ENCODE data around the gene SLC6A3.
A peak's percentile ranks its signal among the peaks of the same experiment; 100 is the strongest.

The SLC6A3 gene

DNA sequence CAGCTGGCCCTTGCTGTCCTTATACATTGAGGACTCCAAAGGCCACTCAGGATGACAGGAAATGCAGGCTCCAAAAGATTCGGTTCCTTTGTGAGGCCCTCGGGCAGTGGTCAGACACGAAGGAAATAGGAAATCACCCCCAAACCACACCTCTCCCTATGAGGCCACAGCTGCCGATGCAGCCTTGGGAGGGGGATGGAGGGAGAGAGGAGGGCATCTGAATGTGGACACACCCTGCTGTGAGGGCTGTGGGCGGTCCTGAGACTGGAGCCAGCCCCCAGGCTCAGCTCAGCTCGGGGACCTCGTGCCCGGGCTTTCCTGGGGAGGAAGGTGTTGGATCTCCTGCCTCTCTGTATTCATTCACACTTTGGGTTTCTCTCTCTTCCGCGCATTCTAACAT, 97.7 kb downstream of the SLC6A3 start:
- TF ChIP-seq POLR2AphosphoS5 (IDR thresholded peaks at IDR 0.05; ENCODE audit: low read depth, low read length) (no peak), FOXP2 (optimal IDR thresholded peaks at IDR 0.05; ENCODE audit: borderline replicate concordance, extremely low read depth, extremely low read length, insufficient read depth) (no peak), TAF1 (IDR thresholded peaks at IDR 0.05; ENCODE audit: borderline replicate concordance, insufficient read depth, low read length) (no peak), SIN3A (IDR thresholded peaks at IDR 0.05; ENCODE audit: borderline replicate concordance, insufficient read depth, low read length) (no peak)
- TF ChIP-seq, protein P1, sequence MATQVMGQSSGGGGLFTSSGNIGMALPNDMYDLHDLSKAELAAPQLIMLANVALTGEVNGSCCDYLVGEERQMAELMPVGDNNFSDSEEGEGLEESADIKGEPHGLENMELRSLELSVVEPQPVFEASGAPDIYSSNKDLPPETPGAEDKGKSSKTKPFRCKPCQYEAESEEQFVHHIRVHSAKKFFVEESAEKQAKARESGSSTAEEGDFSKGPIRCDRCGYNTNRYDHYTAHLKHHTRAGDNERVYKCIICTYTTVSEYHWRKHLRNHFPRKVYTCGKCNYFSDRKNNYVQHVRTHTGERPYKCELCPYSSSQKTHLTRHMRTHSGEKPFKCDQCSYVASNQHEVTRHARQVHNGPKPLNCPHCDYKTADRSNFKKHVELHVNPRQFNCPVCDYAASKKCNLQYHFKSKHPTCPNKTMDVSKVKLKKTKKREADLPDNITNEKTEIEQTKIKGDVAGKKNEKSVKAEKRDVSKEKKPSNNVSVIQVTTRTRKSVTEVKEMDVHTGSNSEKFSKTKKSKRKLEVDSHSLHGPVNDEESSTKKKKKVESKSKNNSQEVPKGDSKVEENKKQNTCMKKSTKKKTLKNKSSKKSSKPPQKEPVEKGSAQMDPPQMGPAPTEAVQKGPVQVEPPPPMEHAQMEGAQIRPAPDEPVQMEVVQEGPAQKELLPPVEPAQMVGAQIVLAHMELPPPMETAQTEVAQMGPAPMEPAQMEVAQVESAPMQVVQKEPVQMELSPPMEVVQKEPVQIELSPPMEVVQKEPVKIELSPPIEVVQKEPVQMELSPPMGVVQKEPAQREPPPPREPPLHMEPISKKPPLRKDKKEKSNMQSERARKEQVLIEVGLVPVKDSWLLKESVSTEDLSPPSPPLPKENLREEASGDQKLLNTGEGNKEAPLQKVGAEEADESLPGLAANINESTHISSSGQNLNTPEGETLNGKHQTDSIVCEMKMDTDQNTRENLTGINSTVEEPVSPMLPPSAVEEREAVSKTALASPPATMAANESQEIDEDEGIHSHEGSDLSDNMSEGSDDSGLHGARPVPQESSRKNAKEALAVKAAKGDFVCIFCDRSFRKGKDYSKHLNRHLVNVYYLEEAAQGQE (IDR thresholded peaks at IDR 0.05; ENCODE audit: insufficient read depth in 1 of 2, low read depth in 2 of 2, low read length in 2 of 2): no peak

DNA sequence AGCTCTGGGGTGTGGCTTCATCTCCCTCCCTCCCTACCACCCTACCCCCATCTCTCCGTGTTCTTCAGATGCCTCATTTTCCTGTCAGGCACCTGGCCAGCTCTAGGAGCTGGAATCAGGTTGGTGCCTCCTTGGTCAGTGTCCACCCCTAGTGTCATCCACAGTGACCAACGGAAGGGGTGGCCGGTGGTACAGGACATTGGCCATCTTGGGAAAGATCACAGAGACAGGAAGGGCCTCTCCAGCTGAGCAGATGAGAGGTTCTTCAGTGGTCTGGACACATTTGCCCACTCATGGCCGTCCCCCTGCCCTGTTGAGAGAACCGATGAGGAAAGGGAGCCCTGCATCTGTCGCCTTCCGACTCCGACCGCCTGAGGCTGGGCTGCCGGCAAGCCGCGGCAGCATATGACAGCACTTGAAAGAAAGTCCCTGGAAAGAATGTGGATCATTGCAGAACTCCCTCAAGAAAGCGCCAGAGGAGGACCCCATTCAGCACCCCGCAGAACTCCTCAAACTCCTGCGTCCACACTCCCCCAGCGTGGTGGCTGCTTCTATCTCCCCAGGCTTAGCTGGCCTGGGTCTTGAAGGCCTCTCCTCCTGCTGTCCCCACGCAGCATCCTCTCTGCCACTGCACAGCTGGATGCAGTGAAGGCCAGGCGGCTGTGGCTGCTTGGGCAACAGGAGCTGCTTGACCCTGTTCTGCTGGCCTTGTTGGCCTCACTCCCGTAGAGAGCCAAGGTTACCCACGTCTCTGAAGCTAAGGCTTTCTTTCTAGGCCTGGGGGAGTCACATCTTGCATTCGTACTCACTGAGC, 98.4 kb downstream of the SLC6A3 start:
- no peak for TF ChIP-seq POLR2AphosphoS5 (IDR thresholded peaks at IDR 0.05; ENCODE audit: low read depth, low read length)
- TF ChIP-seq SIN3A (IDR thresholded peaks at IDR 0.05; ENCODE audit: borderline replicate concordance, insufficient read depth, low read length): no peak
- TF ChIP-seq, protein P1 (IDR thresholded peaks at IDR 0.05; ENCODE audit: insufficient read depth in 1 of 2, low read depth in 2 of 2, low read length in 2 of 2): no peak
- no peak for TF ChIP-seq FOXP2 (optimal IDR thresholded peaks at IDR 0.05; ENCODE audit: borderline replicate concordance, extremely low read depth, extremely low read length, insufficient read depth)
- no peak for TF ChIP-seq TAF1 (IDR thresholded peaks at IDR 0.05; ENCODE audit: borderline replicate concordance, insufficient read depth, low read length)

DNA sequence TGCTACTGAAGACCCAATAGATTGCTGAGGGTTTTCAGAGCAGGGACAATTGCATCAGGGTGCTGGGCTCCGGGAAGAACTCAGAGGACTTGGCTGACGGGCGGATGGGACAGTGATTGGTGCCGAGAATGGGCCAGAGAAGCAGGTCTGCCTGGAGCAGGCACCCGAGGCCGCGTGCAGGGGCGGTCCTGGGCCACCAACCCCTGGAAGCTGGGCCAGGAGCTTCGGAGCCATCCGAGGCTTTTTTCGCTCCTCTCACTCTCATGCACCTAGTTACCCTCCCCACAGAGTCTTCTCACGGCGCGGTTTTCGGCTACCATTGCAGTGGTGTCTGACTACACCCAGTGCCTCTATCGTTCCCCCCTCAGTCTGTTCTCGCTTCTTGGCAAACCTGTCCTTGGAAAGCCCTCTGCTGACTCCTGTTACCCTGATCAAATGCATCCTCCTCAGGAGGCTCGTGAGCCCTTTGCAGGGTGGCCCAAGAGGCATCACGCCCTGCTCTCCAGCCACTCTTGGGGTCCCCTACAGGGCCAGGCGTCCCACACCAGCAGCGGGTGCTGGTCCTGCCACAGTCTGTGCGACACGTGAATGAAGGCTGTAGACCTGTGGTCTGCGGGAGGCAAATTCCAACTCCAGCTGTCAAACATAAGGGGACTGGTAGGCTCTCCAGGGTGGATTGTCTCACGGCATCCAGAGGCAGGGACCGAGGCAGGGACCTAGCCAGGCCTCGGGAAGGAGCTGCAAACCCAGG, 99.2 kb downstream of the SLC6A3 start:
- TF ChIP-seq, protein P1 (IDR thresholded peaks at IDR 0.05; ENCODE audit: insufficient read depth in 1 of 2, low read depth in 2 of 2, low read length in 2 of 2): no peak
- TF ChIP-seq POLR2AphosphoS5 (IDR thresholded peaks at IDR 0.05; ENCODE audit: low read depth, low read length) (no peak), SIN3A (IDR thresholded peaks at IDR 0.05; ENCODE audit: borderline replicate concordance, insufficient read depth, low read length) (no peak), FOXP2 (optimal IDR thresholded peaks at IDR 0.05; ENCODE audit: borderline replicate concordance, extremely low read depth, extremely low read length, insufficient read depth) (no peak), TAF1 (IDR thresholded peaks at IDR 0.05; ENCODE audit: borderline replicate concordance, insufficient read depth, low read length) (no peak)

DNA sequence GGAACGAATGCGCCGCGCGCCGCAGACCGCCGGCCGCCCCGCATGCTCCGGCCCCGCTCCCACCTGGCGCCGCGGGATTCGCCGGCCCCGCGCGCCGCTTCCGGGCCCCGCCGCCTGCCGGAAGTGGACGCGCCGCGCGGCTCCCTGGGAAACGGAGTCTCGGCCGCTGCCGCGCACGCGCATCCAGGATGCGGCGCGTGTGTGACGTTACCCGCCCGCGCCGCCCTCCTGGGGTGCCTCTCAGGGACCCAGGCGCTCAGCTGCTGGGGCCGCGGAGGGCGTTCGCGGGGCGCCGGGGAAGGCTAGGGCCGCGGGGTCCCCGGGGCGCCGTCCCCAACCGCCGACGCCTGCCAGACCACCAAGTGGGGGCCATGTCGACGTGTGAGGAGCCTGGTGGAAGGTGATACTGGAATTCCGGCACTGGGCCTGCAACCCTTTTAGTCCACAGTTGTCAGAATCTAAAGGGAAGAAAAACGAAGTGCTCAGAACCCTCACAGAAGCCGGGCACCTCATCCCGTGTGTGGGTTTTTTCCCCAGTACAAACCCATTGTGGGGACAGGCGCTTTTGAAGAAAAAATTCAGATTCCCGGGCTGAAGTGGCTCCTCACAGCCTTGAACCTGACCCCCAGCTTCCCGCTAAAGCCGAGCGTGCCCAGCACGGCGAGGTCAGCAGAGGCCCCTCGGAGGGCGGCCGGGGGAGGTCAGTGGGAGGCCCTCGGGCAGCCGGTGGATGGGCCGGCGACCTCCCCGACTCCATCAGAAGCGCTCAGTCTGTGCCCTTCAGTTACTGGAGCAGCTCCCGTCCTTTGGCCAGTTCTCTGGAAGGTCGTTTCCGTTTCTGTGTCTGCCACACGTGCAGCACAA, 100.0 kb downstream of the SLC6A3 start, which contains the start of gene CLPTM1L:
Gene CLPTM1L, minus strand, starts transcription at position 125 of the 864 bp plus-strand sequence. CDS start 258 bp downstream, outside the sequence.
- TF ChIP-seq, protein P1 (IDR thresholded peaks at IDR 0.05; ENCODE audit: insufficient read depth in 1 of 2, low read depth in 2 of 2, low read length in 2 of 2): 0 out of 4 replicates have a peak, but pooled peaks of 1 of the 2 experiments have one; percentile 17
- TF ChIP-seq POLR2AphosphoS5 (IDR thresholded peaks at IDR 0.05; ENCODE audit: low read depth, low read length): peak; percentile 78
- TF ChIP-seq FOXP2 (optimal IDR thresholded peaks at IDR 0.05; ENCODE audit: borderline replicate concordance, extremely low read depth, extremely low read length, insufficient read depth): peak; percentile 37
- no peak for TF ChIP-seq SIN3A (IDR thresholded peaks at IDR 0.05; ENCODE audit: borderline replicate concordance, insufficient read depth, low read length)
- TF ChIP-seq TAF1 (IDR thresholded peaks at IDR 0.05; ENCODE audit: borderline replicate concordance, insufficient read depth, low read length): peak; percentile 85; the same call in 1 of the 2 replicates
